HG02763 (cell line): ENCODE data around the gene RPTOR.

Experiments
- ATAC-seq: cut with Tn5 transposase; IDR thresholded peaks from one replicate; pipeline ENCODE4 v1.9.1; 2021; ENCODE audit warnings: mild to moderate bottlenecking, moderate library complexity; ENCODE audit not compliant: unreplicated experiment

Gene RPTOR

GRCh38 chr17:80893604-80894438 lies 349.2 kb downstream of the RPTOR start:
- no peak for ATAC-seq

DNA sequence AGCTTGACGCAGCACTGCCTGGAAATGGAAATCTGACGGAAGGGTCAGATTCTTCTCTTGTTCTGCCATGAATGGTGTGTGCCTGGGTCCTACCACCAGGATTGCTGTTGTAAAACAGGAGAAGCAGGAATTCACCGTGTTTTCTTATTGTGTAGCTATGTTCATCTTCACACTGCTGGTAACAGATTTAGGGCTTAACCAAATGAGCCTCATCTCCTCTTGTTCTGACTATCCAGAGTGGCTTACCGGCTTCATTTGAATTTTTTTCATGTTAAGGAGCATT lies 349.7 kb downstream of the RPTOR start:
- ATAC-seq: no peak

GRCh38 chr17:80894726-80895125 lies 350.1 kb downstream of the RPTOR start:
- no peak for ATAC-seq

DNA sequence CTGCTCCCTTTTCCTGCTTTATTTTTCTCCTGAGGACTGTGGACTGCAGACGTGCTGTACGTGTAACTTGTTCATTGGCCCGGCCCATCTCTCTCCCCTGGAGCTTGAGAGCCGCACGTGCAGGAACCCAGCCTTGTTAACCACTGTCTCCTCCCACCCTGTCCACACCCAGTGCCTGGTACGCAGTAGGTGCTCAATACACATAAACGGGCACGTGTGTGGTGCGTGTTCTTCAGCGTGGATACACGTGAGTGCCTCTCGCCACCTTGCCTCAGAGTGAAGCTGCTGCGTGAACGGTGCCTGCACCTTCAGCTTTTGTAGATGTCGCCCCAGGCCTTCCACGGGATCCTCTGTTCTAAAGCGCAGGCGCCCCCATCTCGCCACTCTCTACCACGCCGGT lies 350.7 kb downstream of the RPTOR start:
- ATAC-seq: no peak

GRCh38 chr17:80898716-80899115 lies 354.1 kb downstream of the RPTOR start:
- ATAC-seq: no peak

DNA sequence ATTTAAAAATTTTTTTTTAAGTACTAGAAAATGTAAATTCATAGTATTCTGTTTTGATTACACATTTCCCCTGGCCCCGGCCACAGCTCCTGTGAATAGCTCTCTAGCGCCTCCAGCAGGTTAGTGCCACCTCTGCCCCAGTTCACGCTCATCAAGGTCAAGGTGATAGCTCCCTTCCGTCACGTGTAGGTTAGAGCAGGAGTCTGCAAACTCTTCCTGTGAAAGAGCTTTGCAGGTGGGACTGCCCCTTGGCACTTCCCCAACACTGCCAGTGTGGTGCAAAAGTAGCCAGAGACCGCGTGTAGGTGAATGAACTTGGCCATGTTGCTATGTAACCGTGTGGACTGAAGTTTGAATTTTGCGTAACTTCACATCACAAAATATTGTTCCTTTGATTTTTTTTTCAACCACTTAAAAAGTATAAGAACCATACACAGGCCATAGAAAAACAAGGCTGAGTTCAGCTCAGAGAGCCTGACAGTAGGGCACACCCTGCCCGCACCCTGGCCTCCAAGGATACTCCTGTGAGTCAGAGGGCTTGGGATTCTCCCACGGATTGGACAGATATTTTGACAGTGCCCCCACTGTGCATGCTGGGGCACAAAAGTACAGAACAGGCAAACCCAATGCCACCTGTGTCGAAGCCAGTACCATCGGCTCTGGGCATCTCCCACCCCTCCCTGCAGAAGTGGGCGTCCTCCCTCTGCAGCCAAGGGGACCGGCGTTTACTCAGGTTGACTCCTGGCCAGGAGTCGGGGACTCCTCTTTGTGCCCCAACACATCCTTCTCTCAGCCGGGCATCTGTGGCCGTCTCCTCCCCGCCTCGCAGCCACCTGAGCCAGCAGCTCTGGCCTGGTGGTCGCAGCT lies 355.0 kb downstream of the RPTOR start:
- ATAC-seq: no peak

- no peak for ATAC-seq
These were observed 356.7 kb downstream of the RPTOR start for GRCh38 chr17:80901319-80901718.

DNA sequence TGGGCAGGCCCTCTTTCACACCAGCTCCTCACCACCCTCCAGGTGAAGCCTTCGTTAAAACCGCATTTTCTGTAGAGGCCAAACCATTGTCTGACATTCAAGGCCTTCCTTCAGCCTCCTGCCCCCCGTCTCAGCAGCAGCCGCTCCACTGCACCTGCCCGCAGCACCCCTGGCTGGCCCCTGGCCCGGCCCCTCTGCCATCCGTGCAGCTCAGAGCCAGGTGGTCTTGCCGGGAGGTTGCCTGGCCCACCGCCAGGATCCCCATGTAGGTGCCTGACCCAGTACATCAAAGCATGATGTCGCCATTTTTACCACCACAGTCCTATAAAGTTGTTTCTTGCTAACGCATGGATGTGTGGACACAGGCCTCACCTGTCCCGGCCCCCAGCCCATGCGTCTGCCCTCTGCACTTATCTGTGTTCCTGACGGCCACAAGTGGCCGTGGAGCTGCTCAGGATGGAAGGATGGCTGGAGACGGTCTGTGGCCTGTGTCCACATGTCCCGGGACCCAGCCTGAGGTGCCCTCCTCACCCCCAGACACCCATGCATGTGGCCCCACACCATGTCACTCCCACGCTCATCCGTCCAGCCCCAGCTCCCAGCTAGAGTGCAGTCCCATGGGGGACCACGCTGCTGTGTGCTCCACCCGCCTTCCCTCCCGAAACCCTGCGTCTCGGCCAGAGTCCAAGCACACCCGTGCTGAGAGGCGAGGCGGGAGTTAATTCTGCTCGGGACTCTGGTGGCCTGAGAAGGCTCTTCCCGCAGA lies 357.7 kb downstream of the RPTOR start:
- ATAC-seq: no peak

- no peak for ATAC-seq
These were observed 358.4 kb downstream of the RPTOR start for GRCh38 chr17:80902963-80903611.

GRCh38 chr17:80904036-80904753 lies 359.6 kb downstream of the RPTOR start:
- no peak for ATAC-seq

DNA sequence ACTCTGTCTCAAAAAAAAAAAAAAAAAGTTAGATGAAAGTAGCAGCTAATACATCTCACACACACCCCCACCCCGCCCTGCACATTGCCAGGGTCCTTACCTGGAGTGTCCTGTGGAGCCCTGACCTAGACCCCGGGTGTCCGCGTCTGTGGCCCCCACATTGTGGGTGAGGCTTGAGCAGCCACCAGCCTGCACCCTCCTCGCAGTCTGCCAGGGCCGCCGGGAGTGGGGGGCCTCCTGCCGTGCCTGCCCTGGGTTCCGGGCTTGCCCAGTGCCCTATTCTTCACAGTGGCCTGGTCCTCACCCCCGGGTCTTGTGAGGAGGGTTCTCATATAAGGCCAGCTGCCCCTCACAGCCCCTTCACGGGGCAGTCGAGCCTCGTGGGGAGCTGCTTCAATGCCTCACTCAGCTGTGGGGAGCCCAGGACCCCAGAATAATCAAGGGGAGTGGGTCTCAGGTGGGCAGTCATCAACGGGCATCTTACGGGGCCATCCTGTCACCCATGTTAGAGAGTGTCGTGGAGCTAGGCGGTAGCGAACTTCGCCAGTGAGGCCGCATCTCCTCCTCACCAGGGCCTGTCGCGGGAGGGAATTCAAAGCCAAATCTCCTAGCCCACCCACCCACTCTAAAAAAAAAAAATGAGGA lies 361.1 kb downstream of the RPTOR start:
- no peak for ATAC-seq

DNA sequence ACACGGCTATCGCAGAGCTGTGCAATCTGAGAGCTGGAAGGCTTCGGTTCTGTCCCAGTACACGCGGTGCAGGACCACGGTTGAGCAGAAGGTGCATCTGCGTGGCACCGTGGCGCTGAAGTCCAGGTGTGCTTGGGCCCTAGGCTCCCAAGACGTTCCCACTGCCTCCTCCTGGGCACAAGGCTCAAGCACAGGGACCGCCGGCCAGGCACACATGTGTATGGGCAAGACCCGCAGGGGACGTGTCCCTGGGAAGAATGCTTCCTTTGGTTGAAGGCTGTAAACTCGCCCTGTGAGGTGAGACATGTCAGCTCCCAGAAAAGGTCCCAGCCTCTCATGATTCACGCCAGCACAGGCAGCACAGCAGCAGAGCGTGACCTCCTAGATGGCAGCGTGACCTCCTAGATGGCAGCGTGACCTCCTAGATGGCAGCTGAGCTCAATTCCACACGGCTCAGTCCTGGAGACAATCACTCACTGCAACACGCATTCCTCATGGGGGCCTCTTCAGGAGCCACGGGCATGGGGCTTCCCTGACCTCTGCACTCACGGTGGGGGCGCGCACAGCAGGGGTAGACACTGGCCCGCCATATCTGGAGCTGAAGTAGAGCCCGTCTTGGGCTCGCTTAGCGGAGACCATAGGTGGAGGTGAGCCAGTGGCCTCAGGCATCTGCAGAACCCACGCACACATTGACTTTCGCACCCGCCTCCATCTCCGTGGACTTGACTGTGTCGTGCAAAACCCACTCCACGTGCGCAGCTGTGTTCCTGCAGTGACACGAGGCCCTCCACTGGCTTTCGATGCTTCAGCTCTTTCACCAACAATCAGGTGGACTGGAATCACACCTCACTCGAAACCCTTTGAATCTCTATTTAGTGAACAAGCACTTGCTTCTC lies 362.0 kb downstream of the RPTOR start:
- no peak for ATAC-seq

DNA sequence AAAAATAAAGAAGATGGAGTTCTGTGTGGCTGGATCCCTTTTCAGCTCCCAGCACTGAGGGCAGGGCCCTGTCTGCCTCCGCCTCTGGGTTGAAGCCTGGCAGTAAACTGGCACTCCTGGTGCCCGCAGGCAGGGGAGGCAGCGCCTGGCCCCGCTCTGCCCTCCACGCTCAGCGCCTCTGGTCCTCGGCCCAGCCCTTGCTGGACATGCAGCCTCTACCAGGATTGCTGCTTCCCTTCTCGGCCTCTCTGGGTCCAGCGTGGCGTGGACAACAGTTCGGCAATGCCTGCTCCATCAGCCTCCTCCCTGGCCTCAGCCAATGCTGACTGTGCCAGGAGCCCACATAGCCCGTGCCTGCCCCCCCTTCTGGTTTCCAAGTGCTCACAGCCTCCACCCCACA lies 362.6 kb downstream of the RPTOR start:
- ATAC-seq: no peak

GRCh38 chr17:80908211-80908610 lies 363.6 kb downstream of the RPTOR start:
- no peak for ATAC-seq

DNA sequence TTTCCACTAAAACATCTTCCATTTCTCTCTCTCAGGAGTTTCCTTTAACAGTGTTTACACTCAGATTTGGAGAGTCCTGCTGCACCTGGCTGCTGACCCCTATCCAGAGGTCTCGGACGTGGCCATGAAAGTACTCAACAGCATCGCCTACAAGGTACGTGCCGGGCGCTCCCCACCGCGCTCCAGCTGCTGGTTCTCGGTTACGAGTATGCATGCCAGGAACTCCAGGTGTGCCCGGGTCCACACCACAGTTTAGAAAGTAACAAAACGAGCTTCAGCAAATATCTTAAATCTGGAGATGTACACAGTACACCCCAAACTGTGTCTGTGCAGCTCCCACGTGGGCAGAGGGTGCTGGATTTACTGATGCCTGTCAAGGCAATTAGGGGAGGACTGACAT lies 364.1 kb downstream of the RPTOR start:
- ATAC-seq: no peak

GRCh38 chr17:80909635-80910034 lies 365.0 kb downstream of the RPTOR start:
- ATAC-seq: no peak

DNA sequence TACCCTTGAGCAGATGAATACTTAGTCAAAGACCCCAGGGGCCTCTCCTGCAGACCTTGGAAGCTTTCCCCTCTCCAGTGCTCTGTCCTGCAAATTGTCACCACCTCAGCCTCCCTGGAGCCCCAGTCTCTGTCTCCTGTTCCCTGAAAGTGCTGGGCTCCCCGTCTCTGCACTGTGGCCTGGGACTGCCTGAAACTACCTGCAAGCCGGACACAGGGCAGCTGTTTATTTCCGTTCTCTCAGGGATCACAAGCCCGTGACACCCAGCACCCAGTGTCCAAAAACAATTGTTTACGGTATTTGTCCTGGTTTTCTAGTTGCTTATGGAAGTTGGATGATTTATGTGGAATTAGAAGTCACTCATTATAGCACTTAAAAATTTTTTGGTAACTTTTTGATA lies 365.4 kb downstream of the RPTOR start:
- ATAC-seq: no peak

- no peak for ATAC-seq
These were observed 367.8 kb downstream of the RPTOR start for GRCh38 chr17:80912476-80912875.
